IPS-18a (cell line): ENCODE measurements around the gene TSC1.
A peak's percentile ranks its signal among the peaks of the same experiment; 100 is the strongest.

Experiments
- H3K27ac ChIP-seq: one replicate; pipeline ENCODE4 v1.5.1; 2013; ENCODE audit warnings: low read length
- H3K27me3 ChIP-seq: one replicate; pipeline ENCODE4 v1.6.1; 2013; ENCODE audit warnings: mild to moderate bottlenecking, low read length; ENCODE audit not compliant: control insufficient read depth, insufficient read depth
- H3K36me3 ChIP-seq: one replicate; pipeline ENCODE4 v1.6.1; 2013; ENCODE audit warnings: low read depth, low read length; ENCODE audit not compliant: control insufficient read depth
- H3K4me1 ChIP-seq: one replicate; pipeline ENCODE4 v1.6.1; 2013; ENCODE audit warnings: low read depth, low read length; ENCODE audit not compliant: control insufficient read depth
- H3K4me3 ChIP-seq: one replicate; pipeline ENCODE4 v1.5.1; 2013; ENCODE audit warnings: low read length
- H3K9ac ChIP-seq: one replicate; pipeline ENCODE4 v1.6.1; 2013; ENCODE audit warnings: mild to moderate bottlenecking, low read length, moderate library complexity
- H3K9me3 ChIP-seq: one replicate; pipeline ENCODE4 v1.6.1; 2013; ENCODE audit warnings: low read depth, low read length; ENCODE audit not compliant: control insufficient read depth

The TSC1 gene

GRCh38 chr9:132985489-132985888 is 41.1 kb upstream of the TSC1 start:
- H3K27me3 ChIP-seq = peaks cover 1% of the 10 kb centered on the region
- no peaks in the 10 kb centered on the region for H3K4me1 ChIP-seq

GRCh38 chr9:132985071-132985350 is 40.6 kb upstream of the TSC1 start:
- Histone ChIP-seq H3K36me3 (no peaks in the 10 kb centered on the region), H3K4me1 (no peaks in the 10 kb centered on the region), H3K27me3 (peaks cover 6% of the 10 kb centered on the region)

More at GRCh38 chr9:132985489-132985888, 41.1 kb upstream of the TSC1 start:
- no peak overlapping the region for H3K9ac ChIP-seq
- H3K4me3 ChIP-seq = no peak overlapping the region
- no peaks in the 10 kb centered on the region for H3K9me3 ChIP-seq
- H3K36me3 ChIP-seq = no peaks in the 10 kb centered on the region
- no peak overlapping the region for H3K27ac ChIP-seq

GRCh38 chr9:132984202-132985070 is 40.0 kb upstream of the TSC1 start:
- no peaks in the 10 kb centered on the region for H3K9me3 ChIP-seq
- H3K9ac ChIP-seq = no peak overlapping the region
- peaks cover 12% of the 10 kb centered on the region for H3K27me3 ChIP-seq
- H3K4me3 ChIP-seq = no peak overlapping the region
- no peaks in the 10 kb centered on the region for H3K4me1 ChIP-seq
- H3K27ac ChIP-seq = no peak overlapping the region
- no peaks in the 10 kb centered on the region for H3K36me3 ChIP-seq

More at GRCh38 chr9:132985071-132985350, 40.6 kb upstream of the TSC1 start:
- H3K4me3 ChIP-seq = no peak overlapping the region
- H3K9me3 ChIP-seq = no peaks in the 10 kb centered on the region
- H3K27ac ChIP-seq = no peak overlapping the region
- no peak overlapping the region for H3K9ac ChIP-seq

GRCh38 chr9:132983491-132984201 is 39.2 kb upstream of the TSC1 start:
- Histone ChIP-seq H3K4me3 (no peak overlapping the region), H3K27me3 (peaks cover 20% of the 10 kb centered on the region), H3K9ac (no peak overlapping the region), H3K4me1 (peaks cover 5% of the 10 kb centered on the region), H3K9me3 (no peaks in the 10 kb centered on the region), H3K36me3 (no peaks in the 10 kb centered on the region), H3K27ac (no peak overlapping the region)

- no peak overlapping the region for H3K9ac ChIP-seq
- H3K27me3 ChIP-seq = peaks cover 29% of the 10 kb centered on the region
- H3K36me3 ChIP-seq = no peaks in the 10 kb centered on the region
- H3K4me1 ChIP-seq = peaks cover 8% of the 10 kb centered on the region
- H3K4me3 ChIP-seq = no peak overlapping the region
- no peak overlapping the region for H3K27ac ChIP-seq
- H3K9me3 ChIP-seq = no peaks in the 10 kb centered on the region
These were observed 38.0 kb upstream of the TSC1 start for GRCh38 chr9:132982458-132982857.

- H3K9ac ChIP-seq = no peak overlapping the region
- peaks cover 33% of the 10 kb centered on the region for H3K27me3 ChIP-seq
- H3K4me3 ChIP-seq = no peak overlapping the region
- H3K27ac ChIP-seq = no peak overlapping the region
- H3K9me3 ChIP-seq = no peaks in the 10 kb centered on the region
- H3K4me1 ChIP-seq = peaks cover 8% of the 10 kb centered on the region
- no peaks in the 10 kb centered on the region for H3K36me3 ChIP-seq
These were observed 35.7 kb upstream of the TSC1 start for GRCh38 chr9:132980157-132980556.

GRCh38 chr9:132978451-132979131 is 34.2 kb upstream of the TSC1 start, which contains the start of gene GFI1B:
Gene GFI1B, plus strand, starts transcription at chr9:132978694. Its CDS starts 7,985 bp downstream, at chr9:132986679.
- H3K27ac ChIP-seq = no peak within 1 kb of the TSS
- no peaks in the 10 kb centered on the region for H3K36me3 ChIP-seq
- peaks cover 37% of the 10 kb centered on the region for H3K27me3 ChIP-seq
- H3K4me1 ChIP-seq = peaks cover 8% of the 10 kb centered on the region
- no peaks in the 10 kb centered on the region for H3K9me3 ChIP-seq
- peak within 1 kb of the TSS; percentile 17 for H3K4me3 ChIP-seq
- no peak within 1 kb of the TSS for H3K9ac ChIP-seq

- peaks cover 8% of the 10 kb centered on the region for H3K4me1 ChIP-seq
- no peaks in the 10 kb centered on the region for H3K9me3 ChIP-seq
- H3K36me3 ChIP-seq = no peaks in the 10 kb centered on the region
- H3K9ac ChIP-seq = no peak overlapping the region
- H3K27me3 ChIP-seq = peaks cover 42% of the 10 kb centered on the region
- no peak overlapping the region for H3K4me3 ChIP-seq
- H3K27ac ChIP-seq = no peak overlapping the region
These were observed 33.7 kb upstream of the TSC1 start for GRCh38 chr9:132978112-132978450.

- H3K27ac ChIP-seq = no peak overlapping the region
- H3K4me1 ChIP-seq = peaks cover 8% of the 10 kb centered on the region
- peaks cover 46% of the 10 kb centered on the region for H3K27me3 ChIP-seq
- no peak overlapping the region for H3K4me3 ChIP-seq
- no peak overlapping the region for H3K9ac ChIP-seq
- no peaks in the 10 kb centered on the region for H3K36me3 ChIP-seq
- no peaks in the 10 kb centered on the region for H3K9me3 ChIP-seq
These were observed 32.2 kb upstream of the TSC1 start for GRCh38 chr9:132976571-132976970.

GRCh38 chr9:132975961-132976360 is 31.5 kb upstream of the TSC1 start:
- Histone ChIP-seq H3K4me1 (peaks cover 8% of the 10 kb centered on the region), H3K27ac (no peak overlapping the region), H3K27me3 (peaks cover 46% of the 10 kb centered on the region), H3K36me3 (no peaks in the 10 kb centered on the region), H3K4me3 (no peak overlapping the region), H3K9me3 (no peaks in the 10 kb centered on the region), H3K9ac (no peak overlapping the region)

- Histone ChIP-seq H3K4me1 (peaks cover 4% of the 10 kb centered on the region), H3K9me3 (no peaks in the 10 kb centered on the region), H3K27ac (no peak overlapping the region), H3K27me3 (peaks cover 27% of the 10 kb centered on the region), H3K36me3 (no peaks in the 10 kb centered on the region), H3K4me3 (no peak overlapping the region), H3K9ac (no peak overlapping the region)
These were observed 29.3 kb upstream of the TSC1 start for GRCh38 chr9:132973713-132974112.
